Sigmoid colon (tissue), 4 donors: ENCODE data around the gene KCNIP4.

Experiments
- CTCF ChIP-seq, 4 experiments: fragments of 450-650 bp in 3 of 4; fragments of 200-600 bp in 1 of 4; IDR thresholded peaks; one replicate each; pipeline ENCODE4 v1.5.1; 2016 to 2019; ENCODE audit warnings: antibody characterized with exemption in 4 of 4, mild to moderate bottlenecking in 3 of 4, moderate library complexity in 2 of 4
- EP300 ChIP-seq, 4 donors: sonication (generic); formaldehyde crosslinking; IDR thresholded peaks; one replicate each; pipeline ENCODE4 v1.6.1; 2017; ENCODE audit warnings: antibody characterized with exemption in 4 of 4
- POLR2A ChIP-seq, 2 donors: fragments of 450-650 bp; IDR thresholded peaks; one replicate each; pipeline ENCODE4 v1.6.1; 2016; ENCODE audit warnings: antibody characterized with exemption in 2 of 2, mild to moderate bottlenecking in 2 of 2, moderate library complexity in 2 of 2
- POLR2AphosphoS5 ChIP-seq, 4 donors: sonication (generic); formaldehyde crosslinking; IDR thresholded peaks; one replicate each; pipeline ENCODE4 v1.6.1; 2017; ENCODE audit warnings: antibody characterized with exemption in 4 of 4

- TF ChIP-seq EP300 (IDR thresholded peaks at IDR 0.05), result no peak
- TF ChIP-seq CTCF (IDR thresholded peaks at IDR 0.05), result no peak
- no peak for TF ChIP-seq POLR2AphosphoS5 (IDR thresholded peaks at IDR 0.05)
- TF ChIP-seq POLR2A (IDR thresholded peaks at IDR 0.05), result no peak
These were observed 601.4 kb downstream of the KCNIP4 start for GRCh38 chr4:21347142-21347541.
